ENCODE data around the gene RANBP10.
A peak's percentile ranks its signal among the peaks of the same experiment; 100 is the strongest.

DNA sequence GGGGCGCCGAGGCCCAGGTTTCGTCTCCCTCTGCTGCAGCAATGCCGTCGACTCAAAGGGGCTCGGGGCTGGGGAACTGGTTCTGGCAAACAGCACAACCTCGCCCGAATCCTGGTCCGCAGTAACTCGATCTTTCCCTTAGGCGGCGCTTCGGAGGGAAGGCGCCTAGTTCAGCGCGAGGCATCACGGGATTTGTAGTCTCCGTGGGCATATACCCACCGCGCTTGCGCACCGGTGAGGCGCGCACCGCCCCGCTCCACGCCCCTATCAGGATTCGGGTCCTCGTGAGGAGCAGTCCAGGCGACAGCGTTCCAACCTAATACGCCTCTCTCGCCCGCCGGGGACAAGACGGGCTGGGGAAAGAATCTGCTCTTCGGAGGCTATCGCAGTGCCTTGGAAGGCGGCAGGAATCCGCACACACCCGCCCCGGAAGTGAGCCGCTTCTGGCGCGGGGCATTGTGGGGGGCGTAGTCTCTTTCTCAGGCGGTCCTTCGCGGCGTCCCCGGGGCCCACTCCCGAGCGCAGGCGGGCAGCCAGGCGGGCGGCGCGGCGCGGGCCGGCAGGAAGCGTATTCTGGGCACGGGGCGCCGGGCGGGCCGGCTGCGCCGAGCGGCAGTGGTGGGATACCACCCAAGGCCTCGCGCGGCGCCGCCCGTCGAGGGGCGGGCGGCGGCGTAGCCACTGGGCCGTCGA lies 35.6 kb upstream of the RANBP10 start, which contains the start of gene THAP11:
- TF ChIP-seq CTCF (conservative IDR thresholded peaks at IDR 0.05; ENCODE audit: low read length) = peak; percentile 67
- TF ChIP-seq EZH2phosphoT487 (IDR thresholded peaks at IDR 0.05; ENCODE audit: borderline replicate concordance) = no peak

Data from Loucy (cell line).